GM19025 (cell line): Measurements from ENCODE around the gene BCL7B.
"Not testable (repeated sequence)": the region's sequence is repeated elsewhere in the genome, so short reads cannot be mapped to it uniquely, and the experiment has no call there.

Source experiments
- ATAC-seq: cut with Tn5 transposase; IDR thresholded peaks from one replicate; pipeline ENCODE4 v1.9.1; 2021; ENCODE audit warnings: mild to moderate bottlenecking, low read depth, moderate library complexity; ENCODE audit not compliant: unreplicated experiment

The BCL7B gene

DNA sequence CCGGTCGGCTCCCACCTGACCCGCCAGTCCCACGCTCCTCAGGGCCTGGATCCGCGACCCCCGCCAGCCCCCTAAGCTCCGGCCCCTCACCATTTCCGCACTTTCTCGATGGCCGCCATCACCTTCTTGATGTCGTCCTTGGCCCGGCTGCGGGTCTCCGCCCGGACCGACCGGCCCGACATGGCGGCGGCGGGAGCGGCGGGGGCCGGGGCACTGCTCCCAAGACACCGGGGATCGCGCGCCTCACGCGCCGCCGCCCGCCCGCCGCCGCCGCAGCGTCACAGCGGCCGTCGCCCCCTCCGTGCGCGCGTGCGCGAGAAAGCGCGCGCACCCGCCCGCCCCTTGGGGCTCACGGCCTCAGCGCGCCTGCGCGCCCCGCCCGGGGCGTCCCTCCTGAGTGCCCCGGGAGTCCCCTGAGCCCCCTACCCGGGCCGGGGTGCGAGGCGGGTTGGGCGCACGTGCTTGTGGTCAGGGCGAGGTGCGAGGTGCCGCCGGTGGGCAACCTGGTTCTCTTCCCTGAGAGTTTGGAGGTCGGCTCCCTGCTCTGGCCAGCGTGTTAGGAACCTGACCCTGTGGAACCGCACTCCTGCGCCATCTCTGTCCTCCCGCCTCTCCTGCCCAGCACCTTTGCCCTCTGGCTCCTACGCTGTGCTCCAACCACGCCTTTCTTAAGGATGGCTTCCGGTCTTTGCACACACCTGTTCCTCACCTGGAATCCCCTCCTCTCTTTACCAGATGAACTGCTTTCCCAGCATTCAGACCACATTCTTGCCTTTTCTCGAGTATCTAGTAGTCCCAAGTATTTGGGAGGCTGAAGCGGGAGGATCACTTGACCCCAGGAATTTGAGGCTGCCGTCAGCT, at the start of gene BCL7B:
Gene BCL7B (minus strand): TSS at position 294 of the 861 bp plus-strand sequence. CDS start 112 bp downstream, at position 182.
- ATAC-seq = peak; percentile 35

DNA sequence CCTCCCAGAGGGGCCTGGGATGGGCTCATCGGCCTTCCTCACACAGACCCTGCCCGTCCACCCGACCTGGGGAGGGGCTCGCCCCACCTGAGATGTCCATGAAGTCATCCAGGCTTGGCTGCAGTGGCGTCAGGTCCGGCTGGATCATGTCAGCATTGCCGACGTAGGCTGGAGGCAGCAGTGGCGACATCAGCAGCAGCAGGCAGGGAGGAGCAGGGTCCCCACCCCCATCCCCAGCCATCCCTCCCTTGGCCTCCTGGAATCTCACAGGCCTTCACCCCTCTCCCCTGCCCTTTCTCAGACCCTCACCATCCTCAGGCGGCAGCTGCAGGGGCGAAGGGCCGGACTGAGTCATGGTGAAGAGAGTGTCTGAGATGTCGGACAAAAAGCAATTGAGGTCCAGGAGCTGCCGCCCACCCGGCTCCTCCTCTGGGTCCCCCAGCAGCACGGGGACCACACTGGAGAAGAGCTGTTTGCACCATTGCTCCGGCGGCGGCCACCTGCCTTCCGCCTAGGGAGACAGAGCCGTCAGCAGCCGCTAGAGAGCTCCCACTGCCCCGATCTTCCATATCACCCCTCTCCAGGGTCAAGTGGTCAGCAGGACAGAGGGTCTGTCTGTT, 48.2 kb upstream of the BCL7B start:
- no peak for ATAC-seq

DNA sequence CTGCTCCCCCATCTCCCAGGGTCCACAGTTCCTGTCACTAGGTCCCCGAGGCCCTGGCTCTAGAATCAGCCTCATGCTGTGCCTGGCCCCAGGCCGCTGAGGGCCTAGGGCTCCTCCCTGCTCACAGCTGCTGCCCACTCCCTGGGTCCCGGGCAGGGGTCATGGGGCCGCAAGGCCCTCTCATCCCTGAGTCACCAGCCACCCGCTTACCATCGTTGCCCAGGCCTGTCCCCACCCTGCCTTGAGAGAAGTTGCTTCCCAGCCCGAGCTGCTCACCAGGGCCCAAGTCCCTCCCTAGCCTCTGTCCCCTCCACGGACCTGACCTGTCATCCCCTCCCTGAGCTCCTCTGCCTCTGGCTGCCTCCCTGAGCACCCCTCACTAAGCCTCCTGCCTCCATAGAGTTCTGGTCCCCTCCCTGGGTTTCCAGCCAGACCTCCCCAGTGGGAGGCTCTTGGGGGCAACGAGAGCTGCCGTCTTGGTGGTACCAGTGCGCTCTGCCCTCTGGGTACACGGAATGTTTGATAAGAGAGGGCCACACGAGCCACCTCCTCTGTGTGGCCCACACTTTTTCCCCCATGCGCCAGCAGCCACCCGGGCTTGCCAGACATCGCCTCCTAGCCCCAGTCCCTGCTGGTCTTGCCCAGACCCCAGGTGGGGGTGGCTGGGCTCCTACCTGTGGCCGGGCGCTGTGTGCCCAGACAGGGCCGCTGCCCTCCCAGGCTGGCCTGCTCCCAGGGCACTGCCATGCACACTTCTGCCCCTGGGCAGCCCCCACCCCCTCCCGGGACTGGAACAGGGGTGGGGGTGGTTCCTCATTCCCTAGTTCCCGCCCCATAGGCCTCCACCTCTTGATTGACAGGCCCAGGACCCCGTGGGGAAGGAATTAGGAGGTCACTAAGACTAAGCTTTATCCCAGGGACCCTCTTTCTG, 45.5 kb upstream of the BCL7B start:
- ATAC-seq = no peak

DNA sequence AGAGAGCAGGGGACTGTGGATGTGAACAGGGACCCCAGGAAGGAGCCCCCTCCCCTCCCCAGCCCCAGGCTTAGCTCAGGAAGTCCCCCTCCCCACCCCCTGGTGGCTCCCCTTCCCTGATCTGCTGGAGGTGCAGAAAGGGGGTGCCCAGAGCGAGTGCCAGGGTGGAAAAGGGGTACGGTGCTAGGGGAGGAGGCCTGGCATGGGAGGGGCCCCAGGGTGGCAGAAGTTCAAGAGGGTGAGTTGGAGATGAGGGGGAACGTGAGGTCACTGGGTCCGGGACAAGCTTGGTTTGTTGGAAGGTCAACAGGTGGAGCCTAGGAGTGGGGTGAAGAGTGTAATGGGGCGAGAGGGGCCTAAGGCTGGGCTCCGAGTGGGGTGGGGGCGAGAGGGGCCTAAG, 42.4 kb upstream of the BCL7B start:
- ATAC-seq = no peak

DNA sequence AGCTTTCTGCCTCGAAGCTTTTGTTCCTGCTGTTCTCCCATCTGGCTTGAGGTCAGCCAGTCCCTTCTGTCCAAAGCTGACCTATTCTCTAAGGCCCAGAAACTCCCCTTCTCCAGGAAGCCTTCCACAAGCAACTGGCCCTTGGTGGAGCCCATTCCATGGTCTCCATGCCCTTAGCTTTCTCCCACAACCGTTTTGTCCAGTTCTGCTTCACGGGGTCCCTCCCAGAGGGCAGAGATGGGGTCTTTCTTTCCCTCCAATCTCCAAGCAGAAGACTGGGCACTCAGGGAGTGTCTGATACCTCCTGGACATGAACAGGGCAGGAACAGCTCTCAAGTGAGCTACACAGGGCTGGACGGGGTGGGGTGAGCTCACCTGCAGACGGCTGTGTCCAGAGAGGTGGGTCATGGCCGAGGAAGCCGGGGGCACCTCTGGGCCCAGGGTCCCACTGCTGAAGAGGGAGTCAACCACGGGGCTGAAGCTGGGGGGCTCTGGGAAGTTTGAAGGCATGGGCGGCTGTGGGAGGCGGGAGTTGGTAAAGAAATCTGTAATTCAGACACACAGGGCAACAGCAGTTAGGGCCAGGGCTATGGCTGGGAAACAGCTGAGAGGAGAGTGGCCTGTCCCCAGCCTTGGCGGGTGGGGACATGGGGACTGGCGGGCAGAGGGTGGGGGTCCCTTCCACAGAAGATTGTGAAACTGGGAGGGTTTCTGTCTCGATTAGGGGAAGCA, 41.8 kb upstream of the BCL7B start:
- no peak for ATAC-seq

DNA sequence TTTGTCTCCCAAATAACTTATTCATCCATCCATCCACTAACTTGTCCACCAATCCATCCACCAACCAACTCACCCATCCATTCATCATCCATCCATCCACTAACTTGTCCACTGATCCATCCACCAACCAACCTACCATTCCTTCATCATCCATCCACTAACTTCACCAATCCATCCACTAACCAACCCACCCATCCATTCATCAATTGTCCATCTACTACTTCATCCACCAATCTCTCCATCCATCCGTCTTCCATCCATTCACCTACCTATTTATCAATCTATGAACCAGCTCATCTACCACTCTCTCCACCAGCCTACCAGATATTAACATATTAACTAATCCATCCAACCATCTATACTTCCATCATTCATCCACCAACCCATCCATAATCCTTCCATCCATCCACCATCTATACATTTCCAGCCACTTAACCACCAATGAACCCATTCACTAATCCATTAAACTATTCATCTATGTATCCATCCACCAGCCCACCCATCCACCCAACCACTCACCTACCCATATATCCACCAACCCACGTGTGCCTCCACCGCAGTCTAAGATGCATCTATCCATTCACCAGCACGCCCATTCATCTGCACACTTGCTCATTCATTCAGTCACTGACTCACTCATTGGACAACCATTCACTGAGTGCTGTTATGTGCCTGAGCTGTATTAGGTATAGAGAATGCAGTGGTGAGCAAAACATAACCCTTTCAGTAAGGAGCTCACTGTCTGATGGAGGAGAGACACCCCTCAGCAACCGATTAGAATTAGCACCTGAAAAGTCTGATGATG, 40.7 kb upstream of the BCL7B start:
- ATAC-seq = no peak

DNA sequence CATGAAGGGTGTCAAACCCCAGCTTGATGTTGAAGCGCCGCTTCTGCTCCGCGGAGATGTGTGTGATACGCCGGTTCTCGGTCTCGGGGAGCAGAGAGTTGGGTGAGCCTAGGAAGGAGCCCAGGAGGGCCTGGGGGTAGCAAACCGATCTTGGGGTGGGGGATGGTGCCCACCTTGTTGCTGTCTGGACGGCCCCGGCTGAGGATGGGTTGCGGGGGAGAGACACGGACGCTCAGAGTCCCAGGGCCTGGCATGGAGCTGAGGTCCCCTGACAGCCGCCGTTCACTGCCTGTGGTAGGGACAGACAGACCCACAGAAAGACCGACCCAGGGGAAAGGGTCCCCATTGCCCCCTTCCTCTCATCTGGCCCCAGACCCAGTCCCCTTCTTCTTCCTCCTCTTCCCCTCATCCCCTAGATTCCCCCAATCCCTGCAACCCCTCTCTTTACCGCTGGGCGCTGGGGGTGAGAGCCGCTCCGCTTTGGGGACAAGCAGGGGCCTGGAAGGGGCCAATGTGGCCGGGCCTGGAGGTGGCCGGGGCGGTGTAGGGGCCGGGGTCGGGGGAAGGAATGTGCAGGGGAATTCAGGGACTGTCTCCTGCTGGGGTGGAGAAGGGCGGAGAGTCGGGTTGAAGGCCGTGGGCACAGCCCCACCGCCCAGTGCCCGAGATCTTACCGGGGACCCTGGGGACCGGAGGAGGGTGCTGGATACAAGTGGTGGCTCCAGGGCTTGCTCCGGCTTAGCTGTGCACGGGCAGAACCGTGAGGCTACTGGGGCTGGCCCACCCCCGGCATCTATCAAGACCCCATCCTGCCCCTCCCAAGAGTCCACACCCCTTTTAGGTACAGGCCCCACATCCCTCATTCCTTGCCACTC, 38.9 kb upstream of the BCL7B start:
- no peak for ATAC-seq

DNA sequence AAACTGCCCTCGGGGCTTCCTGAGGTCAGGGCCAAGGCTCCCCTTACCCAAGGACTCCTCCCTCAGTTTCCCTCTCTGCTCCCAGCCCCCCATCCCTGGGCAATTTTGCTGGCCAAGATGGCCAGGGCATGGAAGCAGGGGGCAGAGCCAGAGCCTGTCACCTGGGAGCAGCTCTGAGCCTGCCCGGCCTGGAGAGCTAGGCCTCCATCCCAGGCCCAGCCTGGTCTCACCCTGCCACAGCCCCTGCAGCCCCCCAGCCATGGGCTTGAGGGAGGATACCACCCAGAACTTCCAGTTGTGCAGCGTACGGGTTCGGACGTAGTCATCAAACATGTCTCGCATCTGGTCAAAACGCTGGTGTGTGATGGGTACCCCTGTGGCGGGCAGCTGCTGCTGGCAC, 37.9 kb upstream of the BCL7B start:
- ATAC-seq = no peak

DNA sequence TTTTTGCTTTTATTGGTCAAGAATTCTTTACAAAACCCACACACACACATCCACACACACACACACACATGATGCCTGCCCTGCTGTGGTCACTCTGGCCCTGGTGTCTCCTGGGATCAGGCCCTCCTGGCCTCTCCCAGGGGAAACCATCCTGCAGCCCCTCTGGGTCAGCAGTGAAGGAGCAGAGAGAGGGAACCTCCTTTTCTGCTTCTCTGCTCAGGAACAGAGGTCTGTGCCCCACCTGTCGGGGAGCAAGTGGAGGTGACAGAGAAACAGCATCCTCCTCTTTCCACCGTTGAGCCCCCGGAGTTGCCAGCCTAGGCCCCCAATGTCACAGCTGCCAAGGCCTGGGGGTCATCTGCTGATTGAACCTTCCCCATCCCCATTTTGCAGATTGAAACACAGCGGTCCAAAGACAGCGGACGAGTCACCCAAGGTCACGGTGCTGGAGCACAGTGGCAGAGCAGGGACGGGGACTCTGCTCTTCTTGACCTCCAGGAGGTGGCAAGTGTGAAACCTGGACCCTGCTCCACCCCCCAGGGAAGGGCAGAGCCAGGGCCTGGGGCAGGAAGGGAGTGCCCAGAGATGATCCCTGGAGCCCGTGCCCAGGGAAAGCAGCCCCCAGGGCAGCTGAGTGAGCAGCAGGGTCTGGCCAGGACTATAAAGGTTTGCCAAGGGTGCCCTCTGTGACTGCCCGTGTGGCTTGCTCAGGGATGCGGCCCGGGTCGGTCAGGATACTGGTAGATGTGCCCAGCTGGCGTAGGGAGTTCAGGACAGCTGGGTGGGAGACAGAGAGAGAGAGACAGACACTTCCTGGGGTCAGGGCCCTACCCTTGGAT, 35.9 kb upstream of the BCL7B start:
- ATAC-seq = no peak

DNA sequence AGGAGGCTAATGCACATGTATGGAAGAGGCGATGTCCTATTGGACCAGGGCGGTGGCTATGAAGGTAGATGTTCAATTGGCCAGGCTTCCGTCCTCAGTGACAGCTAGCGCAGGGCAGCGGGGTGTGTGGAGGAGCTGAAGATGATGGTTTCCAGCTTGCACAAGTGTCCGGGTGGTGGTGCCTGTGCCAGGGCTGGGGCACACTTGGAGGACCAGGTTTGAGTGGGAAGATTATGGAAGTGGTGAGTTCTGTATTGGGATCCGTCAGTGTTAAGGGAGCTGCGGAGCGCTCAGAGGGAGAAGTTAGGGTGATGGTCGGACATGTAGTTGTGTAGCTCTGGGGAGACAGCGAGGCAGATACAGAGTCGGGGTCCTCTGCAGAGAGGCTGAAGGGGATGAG, 29.4 kb upstream of the BCL7B start:
- ATAC-seq = no peak

DNA sequence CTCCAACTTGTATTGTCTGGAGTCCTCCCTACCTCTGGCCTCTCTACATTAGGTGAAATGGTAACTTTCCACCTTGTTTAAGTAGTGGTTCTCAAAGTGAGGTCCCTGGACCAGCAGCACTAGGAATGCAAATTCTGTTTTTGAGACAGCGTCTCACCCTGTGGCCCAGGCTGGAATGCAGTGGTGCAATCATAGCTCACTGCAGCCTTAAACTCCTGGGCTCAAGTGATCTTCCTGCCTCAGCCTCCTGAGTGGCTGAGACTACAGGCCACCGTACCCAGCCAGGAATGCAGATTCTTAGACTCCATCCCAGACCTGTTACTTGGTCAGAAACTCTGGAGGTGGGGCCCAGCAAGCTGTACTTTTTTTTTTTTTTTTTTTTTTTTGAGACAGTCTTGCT, 27.7 kb upstream of the BCL7B start:
- ATAC-seq = no peak

DNA sequence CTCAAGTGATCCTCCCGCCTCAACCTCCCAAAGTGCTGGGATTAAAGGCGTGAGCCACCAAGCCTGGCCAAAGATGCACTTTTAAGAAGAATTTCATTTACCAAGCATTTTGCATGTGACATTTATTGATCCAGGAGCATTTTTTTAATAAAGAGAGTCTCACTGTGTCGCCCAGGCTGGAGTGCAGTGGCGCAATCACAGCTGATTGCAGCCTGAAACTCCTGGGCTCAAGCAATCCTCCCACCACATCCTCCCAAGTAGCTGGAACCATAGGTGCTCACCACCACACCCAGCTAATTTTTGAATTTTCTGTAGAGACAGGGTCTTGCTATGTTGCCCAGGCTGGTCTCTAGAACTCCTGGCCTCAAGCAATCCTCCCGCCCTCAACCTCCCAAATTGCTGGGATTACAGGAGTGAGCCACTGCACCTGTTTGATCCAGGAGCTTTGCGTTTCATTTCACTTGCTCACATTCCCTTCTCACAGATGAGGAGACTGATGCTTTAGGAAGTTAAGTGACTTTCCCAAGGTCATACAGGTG, 25.2 kb upstream of the BCL7B start:
- no peak for ATAC-seq

DNA sequence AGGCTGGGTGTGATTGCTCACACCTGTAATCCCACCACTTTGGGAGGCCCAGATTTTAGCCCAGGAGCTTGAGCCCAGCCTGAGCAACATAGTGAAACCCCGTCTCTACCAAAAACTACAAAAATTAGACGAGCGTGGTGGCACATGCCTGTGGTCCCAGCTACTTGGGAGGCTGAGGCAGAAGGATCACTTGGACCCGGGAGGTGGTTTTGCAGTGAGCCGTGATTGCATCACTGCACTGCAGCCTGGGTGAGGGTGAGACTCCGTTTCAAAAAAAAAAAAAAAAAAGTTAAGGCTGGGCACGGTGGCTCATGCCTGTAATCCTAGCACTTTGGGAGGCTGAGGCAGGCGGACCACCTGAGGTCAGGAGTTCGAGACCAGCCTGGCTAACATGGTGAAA, 23.5 kb upstream of the BCL7B start:
- not testable (repeated sequence) for ATAC-seq

DNA sequence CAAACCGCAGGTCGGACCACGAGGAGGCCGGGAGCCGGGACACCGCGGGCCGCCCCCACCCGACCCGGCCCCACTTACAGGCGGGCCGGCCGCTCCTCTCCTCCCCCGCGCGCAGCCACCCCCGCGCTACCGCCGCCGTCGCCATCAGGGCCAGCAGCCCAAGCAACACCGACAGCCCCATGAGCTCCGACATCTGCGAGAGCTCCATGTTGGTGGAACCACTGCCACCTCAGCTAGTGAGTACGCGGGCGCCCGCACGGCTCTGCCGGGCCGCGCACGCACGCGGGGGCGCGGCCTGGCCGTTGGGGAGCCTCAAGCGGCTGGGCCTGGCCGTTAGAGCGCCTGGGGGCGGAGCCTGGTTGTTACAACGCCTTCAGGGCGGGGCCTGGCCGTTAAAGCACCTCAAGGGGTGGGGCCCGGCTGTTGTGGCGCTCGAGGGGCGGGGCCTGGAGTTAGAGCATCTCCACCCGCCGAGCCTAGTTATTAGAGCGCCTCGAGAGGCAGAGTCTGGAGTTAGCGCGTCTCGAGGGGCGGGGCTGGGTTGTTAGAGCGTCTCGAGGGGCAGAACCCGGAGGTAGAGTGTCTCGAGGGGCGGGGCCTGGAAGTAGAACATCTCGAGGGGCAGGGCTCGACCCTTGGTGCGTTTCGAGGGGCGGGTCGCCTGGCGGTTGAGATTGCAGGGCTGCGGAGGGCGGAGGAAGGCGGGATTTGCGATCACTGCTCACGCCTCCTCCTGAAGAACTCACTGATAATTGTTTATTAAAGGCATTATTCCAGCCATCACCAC, 21.0 kb upstream of the BCL7B start, which contains the start of gene TBL2:
Gene TBL2 (minus strand): TSS at position 238 of the 787 bp plus-strand sequence. CDS start 30 bp downstream, at position 208.
- peak; percentile 83 for ATAC-seq

DNA sequence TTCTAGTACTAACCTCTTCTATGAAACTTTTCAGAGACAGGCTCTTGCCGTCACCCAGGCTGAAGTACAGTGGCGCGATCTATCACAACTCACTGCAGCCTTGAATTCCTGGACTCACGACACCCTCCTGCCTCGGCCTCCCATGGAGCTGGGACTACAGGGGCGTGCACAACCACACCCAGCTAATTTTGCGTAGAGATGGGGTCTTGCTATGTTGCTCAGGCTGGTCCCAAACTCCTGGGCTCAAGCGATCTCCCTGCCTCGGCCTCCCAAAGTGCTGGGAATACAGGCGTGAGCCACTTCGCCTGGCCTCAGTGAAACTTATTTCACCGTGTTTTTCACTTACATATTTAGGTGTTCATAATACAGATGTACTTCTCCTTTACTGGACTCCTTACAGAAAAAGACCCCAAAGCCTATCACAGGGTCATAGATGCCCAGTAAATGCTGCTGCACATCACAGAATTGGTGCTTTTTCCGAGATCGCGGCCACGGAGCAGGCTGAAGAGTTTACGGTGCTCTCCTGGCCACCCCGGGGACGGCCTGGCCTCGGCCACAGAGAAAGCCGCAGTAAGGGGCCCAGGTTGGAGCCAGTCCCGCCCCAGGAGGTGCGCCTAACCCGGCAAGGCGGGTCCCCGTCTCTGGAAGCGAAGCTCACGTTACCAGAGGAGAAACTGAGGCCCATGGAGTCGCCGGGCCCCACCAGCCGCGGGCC, 20.3 kb upstream of the BCL7B start:
- peak; percentile 7 for ATAC-seq

DNA sequence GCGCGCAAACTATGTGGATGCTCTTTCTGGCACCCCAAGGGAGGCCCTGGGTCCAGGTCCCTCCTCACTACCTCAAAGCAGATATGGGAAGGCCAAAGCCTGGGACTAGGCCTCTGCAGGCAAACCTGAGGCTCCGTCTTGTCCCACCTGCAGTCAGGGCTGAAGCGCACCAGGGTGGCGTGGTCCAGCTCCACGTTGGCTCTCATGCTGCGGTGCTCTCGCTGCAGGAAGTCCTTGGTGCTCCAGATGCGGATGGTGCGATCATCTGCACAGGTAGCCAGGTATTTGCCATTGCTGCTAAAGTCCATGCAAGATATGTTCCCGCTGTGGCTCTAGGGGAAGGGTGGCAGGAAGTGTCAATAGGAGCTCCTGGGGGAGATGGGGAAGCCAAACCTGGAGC, 16.3 kb upstream of the BCL7B start:
- ATAC-seq = no peak
